ENCODE results near the gene SCGB1D4.

The SCGB1D4 gene

GRCh38 chr11:62253999-62254542 is 44.8 kb downstream of the SCGB1D4 start:
- Mint-ChIP-seq H3K27ac (no peak overlapping the region), H3K4me1 (no peaks in the 10 kb centered on the region), H3K4me3 (no peak overlapping the region), H3K9me3 (peaks cover 19% of the 10 kb centered on the region), H3K36me3 (no peaks in the 10 kb centered on the region)
- DNase-seq (ENCODE audit: low spot score in 2 of 2) (no peak), ATAC-seq (no peak)

- ATAC-seq (no peak), DNase-seq (ENCODE audit: low spot score in 2 of 2) (no peak)
- Mint-ChIP-seq H3K36me3 (no peaks in the 10 kb centered on the region), H3K4me1 (no peaks in the 10 kb centered on the region), H3K27ac (no peak overlapping the region), H3K9me3 (peaks cover 19% of the 10 kb centered on the region), H3K4me3 (no peak overlapping the region)
Measured at GRCh38 chr11:62251698-62252097, 47.2 kb downstream of the SCGB1D4 start.

All from stimulated activated effector memory CD8-positive, alpha-beta T cell treated with anti-CD3 and anti-CD28 coated beads, Interleukin-12 subunit alpha, Interleukin-12 subunit beta, amount 100 ng/mL, for 72 hours (primary cell).